HEK293 (cell line): ENCODE data around the gene OR13C4.
"Not testable (repeated sequence)": the region's sequence is repeated elsewhere in the genome, so short reads cannot be mapped to it uniquely, and the experiment has no call there.

Source experiments
- CTCF ChIA-PET: fragments of 350-600 bp; formaldehyde crosslinking; extraction: SDS; loops from one replicate; lab custom pipeline; 2021; ENCODE audit warnings: antibody characterized with exemption; lab: Yijun Ruan, JAX
- POLR2A ChIA-PET: fragments of 300-600 bp; formaldehyde crosslinking; extraction: SDS; loops from one replicate; lab custom pipeline; 2020; ENCODE audit warnings: antibody characterized with exemption, inconsistent platforms; lab: Yijun Ruan, JAX
- H3K27ac ChIP-seq: fragments of 200-500 bp; sonication (Bioruptor generic); 2 replicates; pipeline ENCODE4 v1.5.1; 2014; ENCODE audit warnings: low read depth, low read length, control low read depth, inconsistent platforms; ENCODE audit errors: extremely low read depth
- H3K36me3 ChIP-seq, 2 experiments: fragments of 200-500 bp in 1 of 2; sonication (Bioruptor generic) in 1 of 2; 1 replicate in 1 of 2; 2 replicates in 1 of 2; pipeline ENCODE4 v1.5.1; 2014 to 2017; ENCODE audit warnings: inconsistent platforms in 2 of 2, low read length in 2 of 2; ENCODE audit not compliant: control insufficient read depth in 2 of 2, insufficient read depth in 1 of 2
- H3K4me1 ChIP-seq: fragments of 200-500 bp; sonication (Bioruptor generic); 2 replicates; pipeline ENCODE4 v1.5.1; 2014; ENCODE audit warnings: mild to moderate bottlenecking, low read length, inconsistent platforms; ENCODE audit not compliant: control insufficient read depth, insufficient read depth
- H3K4me3 ChIP-seq: 2 replicates; pipeline ENCODE4 v1.5.1; 2011; ENCODE audit warnings: low read depth, mild to moderate bottlenecking, control low read depth, low read length, moderate library complexity
- H3K9me3 ChIP-seq: fragments of 200-500 bp; sonication (Bioruptor generic); 2 replicates; pipeline ENCODE4 v1.5.1; 2014; ENCODE audit warnings: low read depth, low read length, inconsistent platforms; ENCODE audit not compliant: control insufficient read depth, insufficient read depth
- BCL11A ChIP-seq: fragments of 450-650 bp; formaldehyde crosslinking; IDR thresholded peaks from 2 replicates; pipeline ENCODE4 v1.5.1; 2016; ENCODE audit warnings: low read depth, missing biosample characterization, missing genetic modification characterization
- BCL11B ChIP-seq: fragments of 450-650 bp; formaldehyde crosslinking; IDR thresholded peaks from 2 replicates; pipeline ENCODE4 v1.5.1; 2016; ENCODE audit warnings: low read depth, missing biosample characterization, missing genetic modification characterization
- GLI2 ChIP-seq: fragments of 450-650 bp; formaldehyde crosslinking; IDR thresholded peaks from 2 replicates; pipeline ENCODE4; 2017; ENCODE audit warnings: missing biosample characterization, missing genetic modification characterization, low read depth, borderline replicate concordance
- MYNN ChIP-seq: fragments of 450-650 bp; formaldehyde crosslinking; IDR thresholded peaks from 2 replicates; pipeline ENCODE4 v1.5.1; 2016; ENCODE audit warnings: missing biosample characterization, missing genetic modification characterization, borderline replicate concordance
- OVOL3 ChIP-seq: fragments of 450-650 bp; formaldehyde crosslinking; IDR thresholded peaks from 2 replicates; pipeline ENCODE4 v1.5.1; 2016; ENCODE audit warnings: missing biosample characterization, missing genetic modification characterization
- YY1 ChIP-seq: fragments of 450-650 bp; formaldehyde crosslinking; IDR thresholded peaks from 2 replicates; pipeline ENCODE4 v1.5.1; 2018; ENCODE audit warnings: missing biosample characterization, missing genetic modification characterization
- YY2 ChIP-seq: fragments of 450-650 bp; formaldehyde crosslinking; IDR thresholded peaks from 2 replicates; pipeline ENCODE4 v1.5.1; 2016; ENCODE audit warnings: missing biosample characterization, missing genetic modification characterization
- ZFP41 ChIP-seq: fragments of 450-650 bp; formaldehyde crosslinking; IDR thresholded peaks from 2 replicates; pipeline ENCODE4 v1.5.1; 2016; ENCODE audit warnings: missing biosample characterization, missing genetic modification characterization, borderline replicate concordance
- ZFP69B ChIP-seq: fragments of 450-650 bp; formaldehyde crosslinking; IDR thresholded peaks from 2 replicates; pipeline ENCODE4 v1.5.1; 2016; ENCODE audit warnings: missing biosample characterization, missing genetic modification characterization
- ZNF133 ChIP-seq: fragments of 450-650 bp; formaldehyde crosslinking; IDR thresholded peaks from 2 replicates; pipeline ENCODE4 v1.5.1; 2016; ENCODE audit warnings: missing biosample characterization, missing genetic modification characterization
- ZNF2 ChIP-seq: fragments of 450-650 bp; formaldehyde crosslinking; IDR thresholded peaks from 2 replicates; pipeline ENCODE4 v1.5.1; 2016; ENCODE audit warnings: missing biosample characterization, missing genetic modification characterization
- ZNF221 ChIP-seq: fragments of 450-650 bp; formaldehyde crosslinking; IDR thresholded peaks from 2 replicates; pipeline ENCODE4 v1.5.1; 2017; ENCODE audit warnings: missing biosample characterization, missing genetic modification characterization, borderline replicate concordance
- ZNF223 ChIP-seq: fragments of 450-650 bp; formaldehyde crosslinking; IDR thresholded peaks from 2 replicates; pipeline ENCODE4 v1.5.1; 2016; ENCODE audit warnings: missing biosample characterization, missing genetic modification characterization
- ZNF362 ChIP-seq: fragments of 450-650 bp; formaldehyde crosslinking; IDR thresholded peaks from 2 replicates; pipeline ENCODE4 v1.5.1; 2016; ENCODE audit warnings: missing biosample characterization, missing genetic modification characterization
- ZNF366 ChIP-seq: fragments of 450-650 bp; formaldehyde crosslinking; conservative IDR thresholded peaks from 2 replicates; pipeline ENCODE4 v1.5.1; 2016; ENCODE audit warnings: missing biosample characterization, missing genetic modification characterization
- ZNF404 ChIP-seq: fragments of 450-650 bp; formaldehyde crosslinking; IDR thresholded peaks from 2 replicates; pipeline ENCODE4 v1.5.1; 2017; ENCODE audit warnings: missing biosample characterization, missing genetic modification characterization
- ZNF426 ChIP-seq: fragments of 450-650 bp; formaldehyde crosslinking; IDR thresholded peaks from 2 replicates; pipeline ENCODE4 v1.5.1; 2017; ENCODE audit warnings: missing biosample characterization, missing genetic modification characterization, mild to moderate bottlenecking, inconsistent platforms, moderate library complexity
- ZNF510 ChIP-seq: fragments of 450-650 bp; formaldehyde crosslinking; IDR thresholded peaks from 2 replicates; pipeline ENCODE4 v1.5.1; 2018; ENCODE audit warnings: mild to moderate bottlenecking, missing genetic modification characterization, missing biosample characterization; ENCODE audit not compliant: insufficient replicate concordance
- ZNF777 ChIP-seq: fragments of 450-650 bp; formaldehyde crosslinking; IDR thresholded peaks from 2 replicates; pipeline ENCODE4 v1.5.1; 2017; ENCODE audit warnings: missing biosample characterization, missing genetic modification characterization, borderline replicate concordance
- ZNF791 ChIP-seq: fragments of 450-650 bp; formaldehyde crosslinking; IDR thresholded peaks from 2 replicates; pipeline ENCODE4 v1.5.1; 2016; ENCODE audit warnings: missing biosample characterization, missing genetic modification characterization

The OR13C4 gene

DNA sequence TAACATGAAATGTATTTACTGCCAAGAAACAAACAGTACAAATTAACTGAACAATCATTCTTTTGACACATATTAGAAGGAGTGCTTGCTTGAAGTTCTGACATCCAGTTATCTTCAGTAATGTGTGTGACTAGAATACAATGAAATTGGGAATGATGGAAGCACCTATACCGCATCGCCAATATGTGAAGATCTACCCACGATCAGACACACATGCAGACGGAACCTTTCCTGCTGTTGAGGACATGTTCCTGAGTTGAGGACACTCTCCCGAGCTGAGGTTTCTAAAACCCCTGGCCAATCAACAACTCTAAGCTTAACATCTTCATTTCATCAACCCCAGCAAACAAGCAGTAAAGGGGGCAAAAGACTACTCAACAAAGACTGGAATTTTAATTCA, 9.7 kb upstream of the OR13C4 start, which contains the start of gene OR13C3:
TSS of gene OR13C3 (minus strand) at position 101 of the 400 bp plus-strand sequence. CDS start 133 bp downstream, outside the sequence.
- ChIA-PET POLR2A (no interaction called here), CTCF (no interaction called here)
- no peaks in the 10 kb centered on the region for H3K4me1 ChIP-seq
- no peak within 1 kb of the TSS for H3K4me3 ChIP-seq
- no peak within 1 kb of the TSS for H3K27ac ChIP-seq
- no peaks in the 10 kb centered on the region for H3K9me3 ChIP-seq
- no peak for TF ChIP-seq ZNF223 (tag by site-specific recombination)
- no peak for TF ChIP-seq ZNF426
- no peak for TF ChIP-seq OVOL3 (tag by site-specific recombination)
- no peaks in the 10 kb centered on the region for H3K36me3 ChIP-seq

GRCh38 chr9:104520241-104520640, 6.8 kb downstream of the OR13C4 start:
- CTCF ChIA-PET, H3K4me3 ChIP-seq, POLR2A ChIA-PET, H3K9me3 ChIP-seq, H3K4me1 ChIP-seq, H3K27ac ChIP-seq, H3K36me3 ChIP-seq: not testable (repeated sequence)

- Histone ChIP-seq H3K36me3 (no peaks in the 10 kb centered on the region), H3K9me3 (no peaks in the 10 kb centered on the region), H3K4me1 (no peaks in the 10 kb centered on the region), H3K27ac (no peak overlapping the region), H3K4me3 (no peak overlapping the region)
- ChIA-PET POLR2A (no interaction called here), CTCF (no interaction called here)
- TF ChIP-seq BCL11B (tag by site-specific recombination) = no peak
- no peak for TF ChIP-seq YY1 (tag by site-specific recombination)
- TF ChIP-seq ZFP41 (tag by site-specific recombination) = no peak
- no peak for TF ChIP-seq ZNF221 (tag by site-specific recombination)
- no peak for TF ChIP-seq ZNF510 (tag by site-specific recombination)
- no peak for TF ChIP-seq ZNF133 (tag by site-specific recombination)
- no peak for TF ChIP-seq ZFP69B
- TF ChIP-seq YY2 (tag by site-specific recombination) = no peak
- no peak for TF ChIP-seq MYNN (tag by site-specific recombination)
- no peak for TF ChIP-seq ZNF777 (tag by site-specific recombination)
These were observed 12.1 kb downstream of the OR13C4 start for GRCh38 chr9:104514901-104515300.

DNA sequence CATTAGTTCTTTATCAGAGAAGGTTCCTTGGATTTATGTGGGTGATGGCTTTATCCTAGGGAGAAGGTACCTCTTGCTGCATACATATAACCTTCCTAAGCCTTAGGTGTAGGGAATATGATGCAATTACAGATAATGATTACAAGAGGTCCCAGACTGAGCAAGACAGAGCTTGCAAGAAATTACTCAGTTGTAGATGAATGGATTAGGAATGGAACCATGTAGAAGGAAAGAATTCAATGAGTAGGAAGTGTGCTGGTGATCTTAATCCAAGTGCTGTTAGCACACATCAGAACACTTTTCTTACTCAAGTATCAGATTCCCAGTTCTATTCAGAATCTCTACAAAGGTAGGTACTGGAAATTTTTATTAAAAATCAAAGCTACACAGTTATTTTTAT, 20.4 kb downstream of the OR13C4 start:
- H3K27ac ChIP-seq = no peak overlapping the region
- ChIA-PET CTCF (no interaction called here), POLR2A (no interaction called here)
- H3K4me3 ChIP-seq = no peak overlapping the region
- H3K9me3 ChIP-seq = no peaks in the 10 kb centered on the region
- no peaks in the 10 kb centered on the region for H3K36me3 ChIP-seq
- no peaks in the 10 kb centered on the region for H3K4me1 ChIP-seq
- TF ChIP-seq BCL11A (tag by site-specific recombination) (no peak), ZNF221 (tag by site-specific recombination) (no peak), ZNF362 (tag by site-specific recombination) (no peak), ZNF791 (tag by site-specific recombination) (no peak), ZNF404 (no peak), ZNF2 (tag by site-specific recombination) (no peak), ZNF366 (tag by site-specific recombination) (no peak), GLI2 (tag by site-specific recombination) (no peak), BCL11B (tag by site-specific recombination) (no peak)
